Muscle layer of colon (tissue), 2 donors: ENCODE measurements around the gene XIRP1.
"Not testable (repeated sequence)": the region's sequence is repeated elsewhere in the genome, so short reads cannot be mapped to it uniquely, and the experiment has no call there.

Experiments
- H3K27ac ChIP-seq: one replicate; pipeline ENCODE4 v1.7.0; 2013; ENCODE audit warnings: low read depth, mild to moderate bottlenecking, low read length, moderate library complexity
- H3K27me3 ChIP-seq, 2 donors: one replicate each; pipeline ENCODE4 v1.7.0; 2013; ENCODE audit warnings: low read length in 2 of 2, mild to moderate bottlenecking in 2 of 2; ENCODE audit not compliant: insufficient read depth in 2 of 2, control insufficient read depth in 1 of 2
- H3K36me3 ChIP-seq: one replicate; pipeline ENCODE4 v1.7.0; 2013; ENCODE audit warnings: mild to moderate bottlenecking, low read length; ENCODE audit not compliant: insufficient read depth
- H3K4me1 ChIP-seq: one replicate; pipeline ENCODE4 v1.7.0; 2013; ENCODE audit warnings: mild to moderate bottlenecking, low read length; ENCODE audit not compliant: insufficient read depth
- H3K4me3 ChIP-seq, 2 donors: one replicate each; pipeline ENCODE4 v1.7.0; 2013; ENCODE audit warnings: low read length in 2 of 2, low read depth in 1 of 2, mild to moderate bottlenecking in 1 of 2, moderate library complexity in 1 of 2
- H3K9ac ChIP-seq: one replicate; pipeline ENCODE4 v1.7.0; 2013; ENCODE audit warnings: low read length
- H3K9me3 ChIP-seq: one replicate; pipeline ENCODE4 v1.7.0; 2013; ENCODE audit warnings: mild to moderate bottlenecking, low read length
- donor health status: abdominal sarcoma.
- donor health status: Adenocarcinoma of cecum.

XIRP1 gene

DNA sequence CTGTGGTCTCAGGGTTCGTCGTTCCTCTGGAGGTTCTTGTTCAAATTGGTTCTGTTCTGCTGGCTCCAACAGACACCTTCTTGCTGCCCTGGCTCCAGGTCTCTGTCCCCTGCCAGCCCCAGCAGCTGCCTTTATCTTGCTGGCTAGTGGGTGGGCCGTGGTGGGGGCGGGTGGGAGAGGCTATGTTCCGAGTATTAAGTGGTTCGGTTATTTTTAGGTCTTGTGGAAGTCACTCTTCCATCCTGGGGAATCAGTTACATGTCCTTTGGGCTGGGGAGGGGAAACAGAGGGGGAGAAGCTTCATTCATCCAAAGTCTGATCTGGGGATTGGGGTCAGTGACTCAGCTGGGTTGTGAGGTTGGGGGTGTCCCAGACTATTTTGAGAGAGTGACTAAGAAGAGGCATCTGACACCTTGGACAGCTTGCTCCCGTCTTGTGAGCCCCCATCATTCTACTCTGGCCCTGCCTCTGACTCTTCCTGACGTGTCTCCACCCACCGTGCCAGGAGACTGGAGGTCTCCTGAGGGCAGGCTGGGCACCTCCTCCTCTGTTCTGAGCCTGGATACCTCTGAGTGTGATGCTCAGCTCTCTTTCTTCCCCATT is at the start of gene XIRP1:
TSS of gene XIRP1 (minus strand) at position 106 of the 603 bp plus-strand sequence. CDS start 3,150 bp downstream, outside the sequence.
- H3K27ac ChIP-seq = no peak within 1 kb of the TSS
- H3K4me1 ChIP-seq = peaks cover 7% of the 10 kb centered on the region

GRCh38 chr3:39241561-39241960 is 49.2 kb upstream of the XIRP1 start:
- H3K27ac ChIP-seq = no peak overlapping the region
- H3K27me3 ChIP-seq = no peaks in the 10 kb centered on the region
- H3K4me1 ChIP-seq = no peaks in the 10 kb centered on the region
- no peak overlapping the region for H3K9ac ChIP-seq
- H3K4me3 ChIP-seq = no peak overlapping the region
- H3K36me3 ChIP-seq = no peaks in the 10 kb centered on the region
- no peaks in the 10 kb centered on the region for H3K9me3 ChIP-seq

More for the DNA sequence above, at the start of gene XIRP1:
- no peaks in the 10 kb centered on the region for H3K36me3 ChIP-seq
- no peak within 1 kb of the TSS for H3K4me3 ChIP-seq
- no peaks in the 10 kb centered on the region for H3K27me3 ChIP-seq
- no peak within 1 kb of the TSS for H3K9ac ChIP-seq
- no peaks in the 10 kb centered on the region for H3K9me3 ChIP-seq

DNA sequence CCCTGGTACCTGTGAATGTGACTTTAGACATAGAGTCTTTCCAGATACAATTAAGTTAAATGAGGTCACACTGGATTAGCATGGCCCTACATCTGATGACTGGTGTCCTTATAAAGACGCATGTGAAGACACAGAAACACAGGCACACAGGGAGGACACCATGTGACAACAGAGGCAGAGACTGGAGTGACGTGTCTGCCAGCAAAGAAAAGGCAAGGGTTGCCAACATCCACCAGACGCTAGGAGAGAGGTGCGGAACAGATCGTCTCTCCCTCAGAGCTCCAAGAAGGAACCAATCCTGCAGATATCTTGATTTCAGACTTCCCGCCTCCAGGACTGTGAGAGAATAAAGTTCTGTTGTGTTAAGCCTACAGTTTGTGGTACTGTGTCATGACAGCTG is 44.6 kb upstream of the XIRP1 start:
- H3K27ac ChIP-seq = no peak overlapping the region
- no peaks in the 10 kb centered on the region for H3K4me1 ChIP-seq
- no peak overlapping the region for H3K4me3 ChIP-seq
- no peaks in the 10 kb centered on the region for H3K9me3 ChIP-seq
- H3K36me3 ChIP-seq = no peaks in the 10 kb centered on the region
- no peak overlapping the region for H3K9ac ChIP-seq
- no peaks in the 10 kb centered on the region for H3K27me3 ChIP-seq

GRCh38 chr3:39234651-39235050 is 42.3 kb upstream of the XIRP1 start:
- Histone ChIP-seq H3K27ac (no peak overlapping the region), H3K9ac (no peak overlapping the region)

GRCh38 chr3:39232859-39233258 is 40.5 kb upstream of the XIRP1 start:
- Histone ChIP-seq H3K4me3 (no peak overlapping the region), H3K36me3 (no peaks in the 10 kb centered on the region), H3K4me1 (no peaks in the 10 kb centered on the region), H3K27ac (no peak overlapping the region), H3K9ac (no peak overlapping the region), H3K9me3 (no peaks in the 10 kb centered on the region), H3K27me3 (no peaks in the 10 kb centered on the region)

More at GRCh38 chr3:39234651-39235050, 42.3 kb upstream of the XIRP1 start:
- Histone ChIP-seq H3K9me3 (no peaks in the 10 kb centered on the region), H3K4me3 (no peak overlapping the region), H3K36me3 (no peaks in the 10 kb centered on the region), H3K27me3 (no peaks in the 10 kb centered on the region), H3K4me1 (no peaks in the 10 kb centered on the region)

DNA sequence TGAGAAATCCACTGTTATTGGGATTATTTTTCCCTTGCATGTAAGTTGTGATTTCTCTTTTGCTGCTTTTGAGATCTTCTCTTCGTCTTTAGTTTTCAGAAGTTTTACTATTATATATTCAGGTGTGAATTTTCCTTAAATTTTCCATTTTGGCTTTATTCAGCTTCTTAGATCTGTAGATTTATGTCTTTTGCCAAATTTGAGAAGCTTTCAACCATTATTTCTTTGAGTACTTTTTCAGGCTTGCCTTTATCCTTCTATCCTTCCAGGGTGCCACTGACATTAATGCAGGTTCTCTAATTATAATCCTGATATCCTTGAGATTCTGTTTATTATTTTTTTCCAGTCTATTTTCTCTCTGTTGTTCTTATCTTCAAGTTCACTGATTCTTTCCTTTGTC is 38.1 kb upstream of the XIRP1 start:
- H3K36me3 ChIP-seq = no peaks in the 10 kb centered on the region
- no peak overlapping the region for H3K4me3 ChIP-seq
- H3K9me3 ChIP-seq = no peaks in the 10 kb centered on the region
- no peak overlapping the region for H3K27ac ChIP-seq
- H3K4me1 ChIP-seq = no peaks in the 10 kb centered on the region
- H3K27me3 ChIP-seq = no peaks in the 10 kb centered on the region
- no peak overlapping the region for H3K9ac ChIP-seq

DNA sequence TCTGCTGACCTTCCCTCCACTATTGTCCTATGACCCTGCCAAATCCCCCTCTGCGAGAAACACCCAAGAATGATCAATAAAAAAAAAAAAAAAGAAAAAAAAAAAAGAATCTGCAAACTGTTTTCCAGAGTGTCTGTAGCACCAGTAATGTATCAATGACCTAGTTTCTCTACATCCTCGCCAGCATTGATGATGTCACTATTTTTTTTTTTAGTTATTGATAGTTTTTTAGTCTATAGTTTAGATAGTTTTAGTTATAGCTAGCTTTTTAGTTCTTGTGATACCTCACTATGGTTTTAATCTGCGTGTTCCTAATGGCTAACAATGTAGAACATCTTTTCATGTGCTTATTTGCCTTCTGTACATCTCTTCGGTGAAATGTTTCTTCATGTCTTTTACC is 36.1 kb upstream of the XIRP1 start:
- H3K9ac ChIP-seq = no peak overlapping the region
- no peak overlapping the region for H3K27ac ChIP-seq
- H3K4me1 ChIP-seq = no peaks in the 10 kb centered on the region
- no peaks in the 10 kb centered on the region for H3K27me3 ChIP-seq
- no peak overlapping the region for H3K4me3 ChIP-seq
- H3K36me3 ChIP-seq = no peaks in the 10 kb centered on the region
- H3K9me3 ChIP-seq = no peaks in the 10 kb centered on the region

- H3K4me3 ChIP-seq, H3K9ac ChIP-seq, H3K9me3 ChIP-seq, H3K36me3 ChIP-seq, H3K27ac ChIP-seq, H3K4me1 ChIP-seq, H3K27me3 ChIP-seq: not testable (repeated sequence)
These were observed 35.2 kb upstream of the XIRP1 start for GRCh38 chr3:39227596-39227995.

DNA sequence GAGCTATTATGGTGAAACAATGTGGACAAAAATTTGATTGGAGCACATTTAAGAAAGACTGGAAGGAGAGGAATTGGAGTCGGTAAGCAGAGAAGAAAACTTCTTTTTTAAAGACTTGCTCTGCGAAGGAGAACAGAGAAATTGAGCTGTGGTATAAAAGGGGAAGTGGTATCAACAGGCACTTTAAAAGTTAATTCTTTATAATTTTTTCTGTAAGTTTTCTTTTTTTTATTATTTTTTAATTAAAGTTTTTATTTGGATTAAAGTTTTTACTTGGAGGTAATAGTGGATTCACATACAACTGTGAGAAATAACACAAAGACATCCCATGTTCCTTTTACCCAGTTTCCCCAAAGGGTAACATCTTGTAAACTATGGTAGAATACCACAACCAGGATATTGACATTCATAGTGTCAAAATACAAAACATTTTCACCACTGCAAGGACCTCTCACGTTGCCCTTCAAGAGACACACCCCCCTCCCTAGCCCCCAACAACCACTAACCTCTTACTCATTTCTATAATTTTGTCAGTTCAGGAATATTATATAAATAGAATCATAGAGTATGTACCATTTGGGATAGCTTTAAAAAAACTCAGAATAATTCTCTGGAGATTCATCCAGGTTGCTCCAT is 33.8 kb upstream of the XIRP1 start:
- Histone ChIP-seq H3K4me1 (no peaks in the 10 kb centered on the region), H3K9me3 (no peaks in the 10 kb centered on the region), H3K27me3 (no peaks in the 10 kb centered on the region), H3K36me3 (no peaks in the 10 kb centered on the region), H3K27ac (no peak overlapping the region), H3K4me3 (no peak overlapping the region), H3K9ac (no peak overlapping the region)

- no peak overlapping the region for H3K27ac ChIP-seq
- H3K9ac ChIP-seq = no peak overlapping the region
- no peak overlapping the region for H3K4me3 ChIP-seq
- no peaks in the 10 kb centered on the region for H3K4me1 ChIP-seq
- no peaks in the 10 kb centered on the region for H3K36me3 ChIP-seq
- no peaks in the 10 kb centered on the region for H3K9me3 ChIP-seq
- H3K27me3 ChIP-seq = no peaks in the 10 kb centered on the region
These were observed 31.9 kb upstream of the XIRP1 start for GRCh38 chr3:39224288-39224687.

- H3K9me3 ChIP-seq = no peaks in the 10 kb centered on the region
- H3K4me3 ChIP-seq = no peak overlapping the region
- no peaks in the 10 kb centered on the region for H3K27me3 ChIP-seq
- H3K9ac ChIP-seq = no peak overlapping the region
- H3K27ac ChIP-seq = no peak overlapping the region
- no peaks in the 10 kb centered on the region for H3K4me1 ChIP-seq
- H3K36me3 ChIP-seq = no peaks in the 10 kb centered on the region
These were observed 30.5 kb upstream of the XIRP1 start for GRCh38 chr3:39222939-39223338.

DNA sequence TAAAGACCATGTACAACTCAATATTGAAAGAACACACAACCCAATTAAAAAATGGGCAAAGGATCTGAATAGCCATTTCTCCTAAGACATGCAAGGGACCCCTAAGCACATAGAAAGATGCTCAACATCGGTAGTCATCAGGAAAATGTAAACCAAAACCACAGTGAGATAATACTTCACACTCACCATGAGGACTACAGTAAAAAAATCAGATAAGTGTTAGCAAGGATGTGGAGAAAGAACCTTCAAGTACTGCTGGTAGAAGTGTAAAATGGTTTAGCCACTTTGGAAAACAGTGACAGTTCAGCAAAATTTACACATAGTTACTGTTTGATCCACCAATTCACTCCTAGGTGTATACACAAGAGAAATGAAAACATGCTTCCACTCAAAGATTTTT is 30.1 kb upstream of the XIRP1 start:
- Histone ChIP-seq H3K36me3 (no peaks in the 10 kb centered on the region), H3K9ac (no peak overlapping the region), H3K4me1 (no peaks in the 10 kb centered on the region), H3K27ac (no peak overlapping the region), H3K4me3 (no peak overlapping the region), H3K27me3 (no peaks in the 10 kb centered on the region), H3K9me3 (no peaks in the 10 kb centered on the region)
